Loucy (cell line): ENCODE results near the gene ITGA8.

Experiments
- H2AFZ ChIP-seq: fragments of 200-600 bp; sonication (generic); 2 replicates; pipeline ENCODE4 v1.6.0; 2016; ENCODE audit warnings: antibody characterized with exemption, mild to moderate bottlenecking, low read length, moderate library complexity
- H3F3A ChIP-seq: fragments of 200-600 bp; 2 replicates; pipeline ENCODE4 v1.6.0; 2016; ENCODE audit warnings: antibody characterized with exemption, low read depth, mild to moderate bottlenecking
- H3K27me3 ChIP-seq: fragments of 200-600 bp; sonication (generic); 2 replicates; pipeline ENCODE4 v1.6.1; 2014; ENCODE audit warnings: low read length, mild to moderate bottlenecking; ENCODE audit not compliant: insufficient read depth, poor library complexity, severe bottlenecking
- H3K36me3 ChIP-seq: fragments of 200-600 bp; sonication (generic); 2 replicates; pipeline ENCODE4 v1.6.1; 2016; ENCODE audit warnings: low read length; ENCODE audit not compliant: insufficient read depth
- H3K4me1 ChIP-seq: fragments of 200-600 bp; sonication (generic); 2 replicates; pipeline ENCODE4 v1.5.1; 2014; ENCODE audit warnings: low read length, mild to moderate bottlenecking; ENCODE audit not compliant: insufficient read depth, poor library complexity, severe bottlenecking
- H3K4me2 ChIP-seq: fragments of 200-600 bp; sonication (generic); 2 replicates; pipeline ENCODE4 v1.6.0; 2014; ENCODE audit warnings: antibody characterized with exemption, low read length, low read depth, mild to moderate bottlenecking; ENCODE audit not compliant: poor library complexity, severe bottlenecking
- H3K4me3 ChIP-seq: fragments of 200-600 bp; sonication (generic); 2 replicates; pipeline ENCODE4 v1.5.1; 2014; ENCODE audit warnings: low read length, mild to moderate bottlenecking, mixed read lengths; ENCODE audit not compliant: poor library complexity, severe bottlenecking
- H3K79me2 ChIP-seq: fragments of 200-600 bp; sonication (generic); 2 replicates; pipeline ENCODE4 v1.6.1; 2014; ENCODE audit warnings: low read length; ENCODE audit not compliant: insufficient read depth
- H3K9ac ChIP-seq: fragments of 200-600 bp; sonication (generic); 2 replicates; pipeline ENCODE4 v1.6.0; 2014; ENCODE audit warnings: mild to moderate bottlenecking, low read depth, low read length, moderate library complexity; ENCODE audit not compliant: poor library complexity, severe bottlenecking
- H3K9me2 ChIP-seq: fragments of 200-600 bp; sonication (generic); replicated peaks from 2 replicates; pipeline ENCODE4 v1.6.1; 2016; ENCODE audit warnings: low read depth, low read length, mixed read lengths
- H3K9me3 ChIP-seq: fragments of 200-600 bp; sonication (generic); 2 replicates; pipeline ENCODE4 v1.6.1; 2014; ENCODE audit warnings: mild to moderate bottlenecking, antibody characterized with exemption, low read length, low read depth; ENCODE audit not compliant: insufficient read depth
- H4K20me1 ChIP-seq: fragments of 200-600 bp; sonication (generic); 2 replicates; pipeline ENCODE4 v1.6.0; 2014; ENCODE audit warnings: antibody characterized with exemption, low read length, mild to moderate bottlenecking; ENCODE audit not compliant: insufficient read depth, poor library complexity, severe bottlenecking
- EZH2phosphoT487 ChIP-seq: fragments of 200-600 bp; IDR thresholded peaks from 2 replicates; pipeline ENCODE4 v1.6.1; 2018; ENCODE audit warnings: antibody characterized with exemption, mild to moderate bottlenecking, moderate library complexity, borderline replicate concordance
- TF ChIP-seq, protein P1 (sequence below): fragments of 200-600 bp; sonication (generic); conservative IDR thresholded peaks from 2 replicates; pipeline ENCODE4 v1.5.1; 2014; ENCODE audit warnings: mild to moderate bottlenecking, antibody characterized with exemption, low read length

Gene ITGA8

GRCh38 chr10:15482156-15482555, 237.6 kb downstream of the ITGA8 start:
- H3K79me2 ChIP-seq: no peaks in the 10 kb centered on the region
- H3K4me2 ChIP-seq: no peak overlapping the region
- no peaks in the 10 kb centered on the region for H3K9me3 ChIP-seq
- H3K9me2 ChIP-seq: no peaks in the 10 kb centered on the region
- H3K36me3 ChIP-seq: no peaks in the 10 kb centered on the region
- H3K4me3 ChIP-seq: no peak overlapping the region
- no peaks in the 10 kb centered on the region for H3F3A ChIP-seq
- no peaks in the 10 kb centered on the region for H3K27me3 ChIP-seq
- no peak overlapping the region for H2AFZ ChIP-seq
- H3K4me1 ChIP-seq: no peaks in the 10 kb centered on the region
- no peaks in the 10 kb centered on the region for H4K20me1 ChIP-seq
- TF ChIP-seq, protein P1, sequence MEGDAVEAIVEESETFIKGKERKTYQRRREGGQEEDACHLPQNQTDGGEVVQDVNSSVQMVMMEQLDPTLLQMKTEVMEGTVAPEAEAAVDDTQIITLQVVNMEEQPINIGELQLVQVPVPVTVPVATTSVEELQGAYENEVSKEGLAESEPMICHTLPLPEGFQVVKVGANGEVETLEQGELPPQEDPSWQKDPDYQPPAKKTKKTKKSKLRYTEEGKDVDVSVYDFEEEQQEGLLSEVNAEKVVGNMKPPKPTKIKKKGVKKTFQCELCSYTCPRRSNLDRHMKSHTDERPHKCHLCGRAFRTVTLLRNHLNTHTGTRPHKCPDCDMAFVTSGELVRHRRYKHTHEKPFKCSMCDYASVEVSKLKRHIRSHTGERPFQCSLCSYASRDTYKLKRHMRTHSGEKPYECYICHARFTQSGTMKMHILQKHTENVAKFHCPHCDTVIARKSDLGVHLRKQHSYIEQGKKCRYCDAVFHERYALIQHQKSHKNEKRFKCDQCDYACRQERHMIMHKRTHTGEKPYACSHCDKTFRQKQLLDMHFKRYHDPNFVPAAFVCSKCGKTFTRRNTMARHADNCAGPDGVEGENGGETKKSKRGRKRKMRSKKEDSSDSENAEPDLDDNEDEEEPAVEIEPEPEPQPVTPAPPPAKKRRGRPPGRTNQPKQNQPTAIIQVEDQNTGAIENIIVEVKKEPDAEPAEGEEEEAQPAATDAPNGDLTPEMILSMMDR: no peak
- no peak for TF ChIP-seq EZH2phosphoT487
- no peak overlapping the region for H3K9ac ChIP-seq

GRCh38 chr10:15478950-15479349, 240.8 kb downstream of the ITGA8 start:
- H3K4me2 ChIP-seq: no peak overlapping the region
- H3K27me3 ChIP-seq: no peaks in the 10 kb centered on the region
- H3K4me3 ChIP-seq: no peak overlapping the region
- H3F3A ChIP-seq: no peaks in the 10 kb centered on the region
- H3K79me2 ChIP-seq: no peaks in the 10 kb centered on the region
- TF ChIP-seq EZH2phosphoT487: no peak
- TF ChIP-seq, protein P1: no peak
- H4K20me1 ChIP-seq: no peaks in the 10 kb centered on the region
- no peaks in the 10 kb centered on the region for H3K9me2 ChIP-seq
- no peaks in the 10 kb centered on the region for H3K9me3 ChIP-seq
- H3K36me3 ChIP-seq: no peaks in the 10 kb centered on the region
- no peak overlapping the region for H3K9ac ChIP-seq
- no peaks in the 10 kb centered on the region for H3K4me1 ChIP-seq
- no peak overlapping the region for H2AFZ ChIP-seq

GRCh38 chr10:15478429-15478828, 241.3 kb downstream of the ITGA8 start:
- H3K27me3 ChIP-seq: no peaks in the 10 kb centered on the region
- no peak overlapping the region for H3K4me3 ChIP-seq
- no peaks in the 10 kb centered on the region for H4K20me1 ChIP-seq
- H3K4me1 ChIP-seq: no peaks in the 10 kb centered on the region
- H3K9me2 ChIP-seq: no peaks in the 10 kb centered on the region
- no peak overlapping the region for H3K4me2 ChIP-seq
- no peak overlapping the region for H2AFZ ChIP-seq
- H3K79me2 ChIP-seq: no peaks in the 10 kb centered on the region
- H3K9ac ChIP-seq: no peak overlapping the region
- H3K9me3 ChIP-seq: no peaks in the 10 kb centered on the region
- no peaks in the 10 kb centered on the region for H3F3A ChIP-seq
- no peaks in the 10 kb centered on the region for H3K36me3 ChIP-seq
- TF ChIP-seq EZH2phosphoT487: no peak
- TF ChIP-seq, protein P1: no peak
